K562 (cell line): Measurements from ENCODE around the gene GRB10. TPM values are rescaled to one million over a fixed set of nuclear protein-coding genes. Genes with fewer than 3 reads are reported as not detected.

Source experiments
- ATAC-seq: fragments of 200-7000 bp; cut with Tn5 transposase; 3 replicates; pipeline ENCODE4 v1.9.1; 2020; ENCODE audit warnings: moderate library complexity
- BruUV-seq: library from RNA; stranded (reverse); fragments of 400-500 nt; replicated peaks from 2 replicates; lab custom pipeline; 2021; lab: Mats Ljungman, UMichigan
- CTCF ChIA-PET: fragments of 300-600 bp; formaldehyde crosslinking; extraction: SDS; loops from one replicate; lab custom pipeline; 2021; ENCODE audit warnings: low intra/inter-chr PET ratio; lab: Yijun Ruan, JAX
- POLR2A ChIA-PET: fragments of 300-600, 350-650 bp; sonication (Branson Sonifier 250); formaldehyde crosslinking; extraction: SDS; loops from one replicate; lab custom pipeline; 2021; ENCODE audit warnings: antibody characterized with exemption, inconsistent platforms; lab: Yijun Ruan, JAX
- DNase-seq, 4 experiments: peaks; one replicate each; pipeline versions ENCODE4 v3.0.0 to v3.0.0-alpha.2; 2011 to 2018; ENCODE audit warnings: low spot score in 3 of 4, mixed read lengths in 3 of 4; ENCODE audit errors: extremely low read depth in 1 of 4
- FAIRE-seq: peaks from 2 replicates; lab custom pipeline; 2011; peaks lifted over from hg19 to GRCh38; lab: Jason Lieb, UNC
- H2AFZ ChIP-seq: 2 replicates; pipeline ENCODE4 v1.6.0; 2011; ENCODE audit warnings: low read depth, low read length, control low read depth, inconsistent platforms
- H3K27ac ChIP-seq: fragments of 200-600 bp; 3 replicates; pipeline ENCODE4 v1.8.0; 2011; ENCODE audit warnings: low read depth, mild to moderate bottlenecking, control low read depth, inconsistent platforms, low read length, moderate library complexity, mixed read lengths; ENCODE audit errors: extremely low read depth
- H3K27me3 ChIP-seq, 2 experiments: fragments of 300-600 bp in 1 of 2; 2 replicates in 1 of 2; 3 replicates in 1 of 2; pipeline versions ENCODE4 v1.6.0 to v1.8.0; 2011; ENCODE audit warnings: inconsistent platforms in 2 of 2, low read length in 2 of 2, mild to moderate bottlenecking in 1 of 2, mixed read lengths in 1 of 2, moderate library complexity in 1 of 2; ENCODE audit not compliant: control insufficient read depth in 2 of 2, insufficient read depth in 2 of 2
- H3K36me3 ChIP-seq: fragments of 300-600 bp; 3 replicates; pipeline ENCODE4 v1.8.0; 2011; ENCODE audit warnings: mild to moderate bottlenecking, low read length, inconsistent platforms; ENCODE audit not compliant: control insufficient read depth, insufficient read depth
- H3K4me1 ChIP-seq, 2 experiments: fragments of 200-600 bp in 1 of 2; replicated peaks in 1 of 2; 2 replicates in 1 of 2; 3 replicates in 1 of 2; pipeline versions ENCODE4 v1.5.1 to v1.8.0; 2011; ENCODE audit warnings: inconsistent platforms in 2 of 2, low read length in 2 of 2, mild to moderate bottlenecking in 1 of 2, mixed read lengths in 1 of 2, moderate library complexity in 1 of 2; ENCODE audit not compliant: control insufficient read depth in 2 of 2, insufficient read depth in 2 of 2
- H3K4me2 ChIP-seq: 2 replicates; pipeline ENCODE4 v1.6.1; 2011; ENCODE audit warnings: low read length, control low read depth, inconsistent platforms, mixed read lengths; ENCODE audit not compliant: insufficient read depth
- H3K4me3 ChIP-seq: fragments of 200-600 bp; sonication (generic), shearing (Covaris generic); 2 replicates; pipeline ENCODE4 v1.5.1; 2016; ENCODE audit warnings: control low read depth, inconsistent platforms
- H3K79me2 ChIP-seq: fragments of 200-600 bp; 3 replicates; pipeline ENCODE4 v1.8.0; 2011; ENCODE audit warnings: low read length, inconsistent platforms; ENCODE audit not compliant: control insufficient read depth, insufficient read depth
- H3K9ac ChIP-seq, 2 experiments: 2 replicates each; pipeline versions ENCODE4 v1.6.0 to v1.6.1; 2011; ENCODE audit warnings: low read depth in 2 of 2, low read length in 2 of 2, control low read depth in 1 of 2, inconsistent platforms in 1 of 2, mild to moderate bottlenecking in 1 of 2, mixed read lengths in 1 of 2; ENCODE audit not compliant: insufficient read depth in 1 of 2
- H3K9me1 ChIP-seq: one replicate; pipeline ENCODE4 v1.6.0; 2011; ENCODE audit warnings: inconsistent platforms, mild to moderate bottlenecking, low read length, moderate library complexity; ENCODE audit not compliant: control insufficient read depth, insufficient read depth
- H3K9me3 ChIP-seq: replicated peaks from 2 replicates; pipeline ENCODE4 v1.5.1; 2011; ENCODE audit warnings: low read depth, low read length, inconsistent platforms; ENCODE audit not compliant: control insufficient read depth, insufficient read depth
- H4K20me1 ChIP-seq: replicated peaks from 2 replicates; pipeline ENCODE4 v1.6.1; 2011; ENCODE audit warnings: low read length, inconsistent platforms, mixed read lengths; ENCODE audit not compliant: control insufficient read depth, insufficient read depth
- CC2D1A ChIP-seq: fragments of 450-650 bp; IDR thresholded peaks from 2 replicates; pipeline ENCODE4 v1.6.1; 2017; ENCODE audit warnings: mild to moderate bottlenecking
- CSDE1 ChIP-seq, 2 experiments: fragments of 450-650 bp; IDR thresholded peaks; 2 replicates each; pipeline ENCODE4 v1.6.1; 2016; ENCODE audit warnings: mild to moderate bottlenecking in 1 of 2
- CTCFL ChIP-seq: IDR thresholded peaks from 2 replicates; pipeline ENCODE4 v1.6.1; 2011; ENCODE audit warnings: borderline replicate concordance, low read depth, mild to moderate bottlenecking, moderate library complexity, low read length; ENCODE audit not compliant: insufficient read depth, poor library complexity, severe bottlenecking
- ETV1 ChIP-seq: fragments of 450-650 bp; conservative IDR thresholded peaks from 2 replicates; pipeline ENCODE4 v1.6.1; 2016; ENCODE audit warnings: missing genetic modification characterization, control low read depth, low read depth, missing compliant biosample characterization
- FOXK2 ChIP-seq, 2 experiments: fragments of 450-650 bp; IDR thresholded peaks in 1 of 2; conservative IDR thresholded peaks in 1 of 2; 2 replicates each; pipeline ENCODE4 v1.6.1; 2016; ENCODE audit warnings: low read depth in 2 of 2, mild to moderate bottlenecking in 1 of 2
- HDAC1 ChIP-seq, 2 experiments: fragments of 450-650 bp; IDR thresholded peaks; 2 replicates each; pipeline ENCODE4 v1.6.1; 2016 to 2017; ENCODE audit warnings: inconsistent platforms in 1 of 2, mild to moderate bottlenecking in 1 of 2, moderate library complexity in 1 of 2
- HDAC2 ChIP-seq: fragments of 450-650 bp; IDR thresholded peaks from 2 replicates; pipeline ENCODE4 v1.6.1; 2016; ENCODE audit warnings: mild to moderate bottlenecking
- HMGN3 ChIP-seq: IDR thresholded peaks from 2 replicates; pipeline ENCODE4 v1.6.1; 2011; ENCODE audit warnings: borderline replicate concordance, low read depth, mild to moderate bottlenecking, mixed read lengths, low read length; ENCODE audit not compliant: insufficient read length; ENCODE audit errors: extremely low read depth
- JUND ChIP-seq, 2 experiments: IDR thresholded peaks; 2 replicates in 1 of 2; 3 replicates in 1 of 2; pipeline ENCODE4 v1.6.1; 2011; ENCODE audit warnings: borderline replicate concordance in 2 of 2, low read depth in 2 of 2, low read length in 2 of 2, improper control_type of control experiment in 1 of 2, missing biosample characterization in 1 of 2, missing genetic modification characterization in 1 of 2, missing genetic modification reagents in 1 of 2
- MNT ChIP-seq, 2 experiments: fragments of 450-650 bp; conservative IDR thresholded peaks; 2 replicates each; pipeline ENCODE4 v1.6.1; 2017; ENCODE audit warnings: mild to moderate bottlenecking in 2 of 2, moderate library complexity in 2 of 2
- NRF1 ChIP-seq, 2 experiments: fragments of 450-650 bp; IDR thresholded peaks in 1 of 2; conservative IDR thresholded peaks in 1 of 2; 2 replicates each; pipeline ENCODE4 v1.6.1; 2014; ENCODE audit warnings: mild to moderate bottlenecking in 2 of 2
- YY1 ChIP-seq, 3 experiments: IDR thresholded peaks; 2 replicates each; pipeline ENCODE4 v1.6.1; 2011; ENCODE audit warnings: low read length in 2 of 3, mild to moderate bottlenecking in 2 of 3, moderate library complexity in 2 of 3, borderline replicate concordance in 1 of 3, control low read depth in 1 of 3, low read depth in 1 of 3; ENCODE audit not compliant: insufficient read depth in 3 of 3, insufficient replicate concordance in 2 of 3, control insufficient read depth in 1 of 3, insufficient read length in 1 of 3; ENCODE audit errors: extremely low read depth in 1 of 3
- ZNF449 ChIP-seq: fragments of 250-450 bp; sonication (Bioruptor Pico); IDR thresholded peaks from 2 replicates; pipeline ENCODE4 v1.8.0; 2022; ENCODE audit warnings: moderate library complexity, mild to moderate bottlenecking, inconsistent platforms
- WGBS: fragments of 100-300 bp; shearing (Covaris generic); methylation state at CpG from one replicate; pipeline ENCODE4 v1.1.6; 2016; ENCODE audit warnings: low coverage, mixed read lengths; ENCODE audit not compliant: insufficient coverage; ENCODE audit errors: missing lambda C conversion rate; 5-methylcytosine and 5-hydroxymethylcytosine counted together
- in situ Hi-C: fragments of 300-500 bp; cut with MboI; formaldehyde crosslinking; loops from 4 replicates; pipeline ENCODE4 v1.15.0; 2018; ENCODE audit warnings: inconsistent platforms, mixed read lengths
- intact Hi-C: fragments of 100-400 bp; cut with micrococcal nuclease; formaldehyde crosslinking; loops from 2 replicates; pipeline ENCODE4 v1.14.2; 2022
- polyA plus RNA-seq, 8 experiments: library from polyadenylated mRNA; depleted of rRNA in 4 of 8; stranded (reverse) in 5 of 8; unstranded in 3 of 8; fragments of >200 nt; fragmentation: Nextera tagmentation in 2 of 8; fragmentation: Illumina TruSeq in 1 of 8; extraction: Ambion mirVana in 2 of 8; extraction: Trizol in 1 of 8; gene quantifications; 2 replicates each; pipeline versions ENCODE4 v1.2.1 to v1.2.3, GENCODE V29; 2011 to 2014; ENCODE audit warnings: inconsistent platforms in 1 of 8, missing spikeins in 1 of 8
- total RNA-seq, 7 experiments: library from RNA; depleted of rRNA in 6 of 7; stranded (reverse); fragments of >200 nt in 6 of 7; fragmentation: Illumina TruSeq in 2 of 7; extraction: Trizol in 2 of 7; gene quantifications; 2 replicates each; pipeline versions ENCODE4 v1.2.1 to v1.2.3, GENCODE V29; 2011 to 2021; ENCODE audit warnings: low replicate concordance in 1 of 7

Gene GRB10
- total and polyA plus RNA-seq, 9 of the 15 experiments (the other 6 are each of a cell fraction or from before 2014, with no cell fraction given): 8.9 to 88.5 (median 40.7) TPM

- peak; percentile 74 for FAIRE-seq
- peak overlapping the region; percentile 69 for H3K4me3 ChIP-seq
- under 1% methylated on average over 45 of the region's 91 CpGs for WGBS
- H3K9ac ChIP-seq: peak overlapping the region; percentile 91 to 93
- DNase-seq: peak; percentile 69 to 82 (median 79)
- H3K4me2 ChIP-seq: peak overlapping the region; percentile 84
- H3K79me2 ChIP-seq: peaks cover 53% of the 10 kb centered on the region
- peaks cover 3% of the 10 kb centered on the region for H3K9me1 ChIP-seq
- peak; percentile 68 for ATAC-seq
- H4K20me1 ChIP-seq: peaks cover 17% of the 10 kb centered on the region
- in situ Hi-C loops: no loop called here
- no peaks in the 10 kb centered on the region for H3K9me3 ChIP-seq
- peak overlapping the region; percentile 57 for H2AFZ ChIP-seq
- H3K27me3 ChIP-seq: no peaks in the 10 kb centered on the region; a peak in 1 of 5 replicates
- ChIA-PET CTCF (no interaction called here), POLR2A (interaction anchor here (0.8 kb wide), 1 partner anchor 8 kb away, joined by 3 read pairs; no protein-coding TSS in a partner anchor)
- peaks cover 5% of the 10 kb centered on the region; the same call in 1 of the 3 replicates for H3K36me3 ChIP-seq
- intact Hi-C loops: loop anchor here (2.0 to 5.0 kb wide), 2 partner anchors 65 to 96 kb away; no protein-coding TSS in a partner anchor
- H3K4me1 ChIP-seq: peaks cover 18 to 30% of the 10 kb centered on the region in 2 experiments; a peak in 4 of 5 replicates
- no TSS peak for BruUV-seq
- H3K27ac ChIP-seq: peak overlapping the region; percentile 84
- peak in 1 of 2 experiments; percentile 45; a peak in 2 of 4 replicates for TF ChIP-seq NRF1 (conservative IDR thresholded peaks at IDR 0.05 in 1 of 2, IDR thresholded peaks at IDR 0.05 in 1 of 2)
- no peak for TF ChIP-seq CTCFL
- TF ChIP-seq ZNF449 (CRISPR knock-in tag): no peak
- TF ChIP-seq MNT (conservative IDR thresholded peaks at IDR 0.05): peak; percentile 35 to 63; a peak in 3 of 4 replicates
- TF ChIP-seq CC2D1A: no peak
- TF ChIP-seq HMGN3: peak; percentile 63
- peak; percentile 63 for TF ChIP-seq JUND (IDR thresholded peaks at IDR 0.05; ENCODE audit: borderline replicate concordance, low read depth, low read length)
- no peak; the same call in 2 of the 3 replicates for TF ChIP-seq JUND (tag; IDR thresholded peaks at IDR 0.05; ENCODE audit: borderline replicate concordance, low read depth, low read length)
- TF ChIP-seq ETV1 (tag): no peak
- TF ChIP-seq CSDE1 (IDR thresholded peaks at IDR 0.05): no peak
- no peak; a peak in 2 of 4 replicates for TF ChIP-seq FOXK2 (conservative IDR thresholded peaks at IDR 0.05 in 1 of 2, IDR thresholded peaks at IDR 0.05 in 1 of 2; ENCODE audit: low read depth in 2 of 2)
- TF ChIP-seq YY1 (IDR thresholded peaks at IDR 0.05; ENCODE audit: borderline replicate concordance in 1 of 3, control insufficient read depth in 1 of 3, extremely low read depth in 1 of 3, insufficient read depth in 3 of 3, insufficient read length in 1 of 3, insufficient replicate concordance in 2 of 3, low read depth in 1 of 3, low read length in 2 of 3): peak in 1 of 3 experiments; percentile 6
- 0 out of 2 replicates have a peak, but pooled peaks have one; percentile 39 for TF ChIP-seq HDAC2
- TF ChIP-seq HDAC1 (IDR thresholded peaks at IDR 0.05): no peak
Measured at GRCh38 chr7:50792342-50793119, 9.8 kb upstream of the GRB10 start.
